MCF 10A (cell line): ENCODE data around the gene RPS21. TPM values are rescaled to one million over a fixed set of nuclear protein-coding genes. Genes with fewer than 3 reads are reported as not detected.

Source experiments
- Bru-seq: library from RNA; stranded (reverse); fragments of 400-500 nt; gene quantifications from one replicate; lab custom pipeline; 2021; lab: Mats Ljungman, UMichigan
- BruChase-seq, 2 experiments: library from RNA; stranded (reverse); fragments of 400-500 nt; gene quantifications; one replicate each; lab custom pipeline; 2021; lab: Mats Ljungman, UMichigan
- BruUV-seq: library from RNA; stranded (reverse); fragments of 400-500 nt; replicated peaks from 2 replicates; lab custom pipeline; 2021; lab: Mats Ljungman, UMichigan
- CTCF ChIA-PET: fragments of 300-600 bp; sonication (Branson Sonifier 250); formaldehyde crosslinking; extraction: SDS; loops from one replicate; lab custom pipeline; 2021; ENCODE audit warnings: antibody characterized with exemption, inconsistent platforms; lab: Yijun Ruan, JAX
- POLR2A ChIA-PET: fragments of 300-600, 350-650 bp; sonication (Branson Sonifier 250); formaldehyde crosslinking; extraction: SDS; loops from one replicate; lab custom pipeline; 2020; ENCODE audit warnings: antibody characterized with exemption, inconsistent platforms; lab: Yijun Ruan, JAX
- DNase-seq: peaks from one replicate; pipeline ENCODE4 v3.0.0-alpha.2; 2018; ENCODE audit not compliant: unreplicated experiment
- H3K27ac Mint-ChIP-seq: one replicate; pipeline ENCODE4 v1.8.0; 2022; ENCODE audit warnings: mild to moderate bottlenecking, low read depth, mixed read lengths; ENCODE audit not compliant: unreplicated experiment
- H3K27me3 Mint-ChIP-seq: one replicate; pipeline ENCODE4 v1.8.0; 2022; ENCODE audit warnings: mixed read lengths; ENCODE audit not compliant: insufficient read depth, unreplicated experiment
- H3K36me3 Mint-ChIP-seq: one replicate; pipeline ENCODE4 v1.8.0; 2022; ENCODE audit warnings: mild to moderate bottlenecking, moderate library complexity, mixed read lengths; ENCODE audit not compliant: insufficient read depth, unreplicated experiment
- H3K4me1 Mint-ChIP-seq: one replicate; pipeline ENCODE4 v1.8.0; 2022; ENCODE audit warnings: mixed read lengths; ENCODE audit not compliant: insufficient read depth, unreplicated experiment
- H3K4me3 Mint-ChIP-seq: one replicate; pipeline ENCODE4 v1.8.0; 2022; ENCODE audit warnings: mild to moderate bottlenecking, moderate library complexity, mixed read lengths; ENCODE audit not compliant: unreplicated experiment
- H3K9me3 Mint-ChIP-seq: one replicate; pipeline ENCODE4 v1.8.0; 2022; ENCODE audit warnings: mixed read lengths; ENCODE audit not compliant: unreplicated experiment
- intact Hi-C: fragments of 100-400 bp; cut with micrococcal nuclease; formaldehyde crosslinking; loops from 2 replicates; pipeline ENCODE4 v1.14.1; 2022
- long read RNA-seq: library from polyadenylated mRNA; stranded (forward); transcript quantifications from one replicate; pipeline ENCODE4 v2.0.0, GENCODE V29; 2022
- total RNA-seq: library from RNA; stranded (reverse); gene quantifications from 2 replicates; pipeline ENCODE4 v1.2.3, GENCODE V29; 2022
- TF ChIP-seq, protein P1 (sequence below): fragments of 200-600 bp; IDR thresholded peaks from one replicate; pipeline ENCODE4 v1.8.0; 2022; ENCODE audit warnings: antibody characterized with exemption, mild to moderate bottlenecking; ENCODE audit not compliant: unreplicated experiment

The RPS21 gene
- total RNA-seq (1,978 and 2,055 TPM in 2 replicates), Bru-seq, nascent RNA (percentile 99 among the genes with signal in this experiment), BruChase-seq, experiment 1, labeled RNA remaining after a 6-hour chase (percentile 97 among the genes with signal in this experiment), BruChase-seq, experiment 2, labeled RNA remaining after a 2-hour chase (percentile 97 among the genes with signal in this experiment)
- long read RNA-seq, transcript RPS21-201 (6 exons, 344 nt): major isoform, 409 of 479 reads
- long read RNA-seq, transcript RPS21-205 (5 exons, 429 nt): minor isoform, 7 of 479 reads
- long read RNA-seq, partial matches to known transcripts: 47 of 479 reads
- long read RNA-seq, other reads (novel, unspliced or antisense): 15 of 479 reads

DNA sequence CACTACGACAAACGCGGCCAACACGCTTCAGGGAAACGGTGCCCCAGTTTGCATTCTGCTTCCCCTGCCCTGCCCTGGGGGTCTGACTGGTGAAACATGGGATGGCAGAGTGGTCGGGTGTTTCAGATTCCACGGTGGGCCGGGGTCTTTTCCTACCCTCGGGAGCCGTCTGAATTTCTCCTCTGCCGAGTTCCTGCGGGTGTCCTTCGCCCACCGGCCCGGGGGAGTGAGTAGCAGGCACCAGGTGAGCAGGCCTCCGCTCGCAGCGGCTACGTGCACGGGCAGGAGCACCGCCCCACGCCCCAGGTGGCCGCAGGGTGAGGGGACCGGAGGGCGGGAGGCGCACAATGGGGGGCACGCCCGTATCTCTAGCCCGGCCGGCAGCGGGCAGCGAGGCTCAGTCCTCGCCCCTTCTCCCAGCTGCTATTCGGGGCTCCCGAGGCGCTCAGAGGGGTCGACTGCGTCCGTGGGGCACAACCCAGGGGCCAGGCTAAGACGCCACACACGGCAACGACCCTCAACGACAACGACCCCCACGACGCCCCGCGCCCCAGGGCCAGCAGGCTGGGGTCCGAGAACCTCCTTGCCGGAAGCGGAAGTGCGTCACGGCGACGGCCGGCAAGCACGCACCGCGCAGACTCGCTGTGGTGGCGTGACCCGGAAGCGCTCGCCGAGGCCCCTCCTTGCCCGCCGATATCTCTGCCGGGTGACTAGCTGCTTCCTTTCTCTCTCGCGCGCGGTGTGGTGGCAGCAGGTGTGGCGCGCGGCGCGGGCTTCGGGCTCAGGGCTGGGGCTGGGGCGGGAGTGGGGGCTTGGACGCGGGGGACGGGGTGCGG is at the start of gene RPS21:
Gene RPS21 (plus strand): TSS at position 721 of the 836 bp plus-strand sequence. CDS start 236 bp downstream, outside the sequence.
- H3K36me3 Mint-ChIP-seq: peaks cover 80% of the 10 kb centered on the region
- POLR2A ChIA-PET: interaction anchor here (0.6 to 7.7 kb wide), 38 partner anchors 9 to 551 kb away, joined by 3 to 182 read pairs (median 4); partner anchors contain the start of genes ADRM1, LAMA5, OSBPL2 and SLCO4A1

DNA sequence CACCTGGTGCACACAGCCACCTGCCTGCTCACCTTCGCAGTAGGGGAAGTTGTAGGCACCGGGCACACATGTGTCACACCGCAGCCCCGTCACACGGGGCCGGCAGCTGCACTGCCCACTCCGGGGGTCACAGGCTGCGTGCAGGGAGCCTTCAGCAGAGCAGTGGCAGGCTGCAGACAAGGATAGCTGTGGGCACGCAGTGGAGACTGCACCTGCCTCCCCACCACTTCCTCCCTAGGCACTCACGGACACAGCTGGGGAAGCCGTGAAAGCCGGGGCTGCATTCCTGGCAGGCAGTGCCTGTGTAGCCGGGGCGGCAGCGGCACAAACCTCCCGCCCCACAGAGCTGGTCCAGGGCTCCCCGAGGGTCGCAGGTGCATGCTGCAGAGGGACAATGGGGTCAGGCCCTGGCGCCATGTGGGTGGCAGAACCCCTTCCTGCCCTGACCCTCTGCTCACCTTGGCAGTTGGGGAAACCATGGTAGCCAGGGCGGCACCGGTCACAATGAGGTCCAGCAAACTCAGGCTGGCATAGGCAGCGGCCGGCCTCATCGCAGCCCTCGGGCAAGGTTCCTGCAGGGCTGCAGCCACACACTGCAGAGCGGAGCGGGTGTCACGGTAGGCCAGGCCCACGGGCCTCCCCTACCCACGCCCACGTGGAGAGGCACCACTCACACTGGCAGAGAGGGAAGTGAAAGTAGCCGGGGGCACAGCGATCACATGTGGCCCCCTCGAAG is 49.2 kb upstream of the RPS21 start:
- TSS peak; percentile 27 for BruUV-seq
- Mint-ChIP-seq H3K4me3 (no peak overlapping the region), H3K27me3 (no peaks in the 10 kb centered on the region), H3K9me3 (no peaks in the 10 kb centered on the region), H3K36me3 (peaks cover 82% of the 10 kb centered on the region), H3K27ac (no peak overlapping the region), H3K4me1 (no peaks in the 10 kb centered on the region)
- POLR2A ChIA-PET: no interaction called here
- CTCF ChIA-PET: interaction anchor here (0.6 to 1.4 kb wide), 3 partner anchors 13 to 45 kb away, joined by 3 to 4 read pairs (median 3); no protein-coding TSS in a partner anchor
- DNase-seq: no peak
- TF ChIP-seq, protein P1, sequence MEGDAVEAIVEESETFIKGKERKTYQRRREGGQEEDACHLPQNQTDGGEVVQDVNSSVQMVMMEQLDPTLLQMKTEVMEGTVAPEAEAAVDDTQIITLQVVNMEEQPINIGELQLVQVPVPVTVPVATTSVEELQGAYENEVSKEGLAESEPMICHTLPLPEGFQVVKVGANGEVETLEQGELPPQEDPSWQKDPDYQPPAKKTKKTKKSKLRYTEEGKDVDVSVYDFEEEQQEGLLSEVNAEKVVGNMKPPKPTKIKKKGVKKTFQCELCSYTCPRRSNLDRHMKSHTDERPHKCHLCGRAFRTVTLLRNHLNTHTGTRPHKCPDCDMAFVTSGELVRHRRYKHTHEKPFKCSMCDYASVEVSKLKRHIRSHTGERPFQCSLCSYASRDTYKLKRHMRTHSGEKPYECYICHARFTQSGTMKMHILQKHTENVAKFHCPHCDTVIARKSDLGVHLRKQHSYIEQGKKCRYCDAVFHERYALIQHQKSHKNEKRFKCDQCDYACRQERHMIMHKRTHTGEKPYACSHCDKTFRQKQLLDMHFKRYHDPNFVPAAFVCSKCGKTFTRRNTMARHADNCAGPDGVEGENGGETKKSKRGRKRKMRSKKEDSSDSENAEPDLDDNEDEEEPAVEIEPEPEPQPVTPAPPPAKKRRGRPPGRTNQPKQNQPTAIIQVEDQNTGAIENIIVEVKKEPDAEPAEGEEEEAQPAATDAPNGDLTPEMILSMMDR: no peak
- intact Hi-C loops: no loop called here

More for the DNA sequence above, at the start of gene RPS21:
- TF ChIP-seq, protein P1: no peak
- Mint-ChIP-seq H3K4me3 (peak within 1 kb of the TSS; percentile 92), H3K27ac (peak within 1 kb of the TSS; percentile 96), H3K4me1 (peaks cover 13% of the 10 kb centered on the region), H3K9me3 (peaks cover 8% of the 10 kb centered on the region), H3K27me3 (no peaks in the 10 kb centered on the region)
- CTCF ChIA-PET: interaction anchor here (0.7 to 3.2 kb wide), 9 partner anchors 11 to 230 kb away, joined by 3 to 21 read pairs (median 5); partner anchors contain the start of gene LAMA5
- BruUV-seq: TSS peak; percentile 71
- intact Hi-C loops: loop anchor here (5.0 kb wide), 1 partner anchor 149 kb away; the partner anchor contains the start of gene OSBPL2
- DNase-seq: peak; percentile 89

GRCh38 chr20:62338294-62338620 is 48.6 kb upstream of the RPS21 start:
- POLR2A ChIA-PET: interaction anchor here (1.3 to 4.2 kb wide), 3 partner anchors 9 to 40 kb away, joined by 4 to 23 read pairs (median 16); no protein-coding TSS in a partner anchor
- DNase-seq: no peak
- CTCF ChIA-PET: interaction anchor here (0.6 to 1.4 kb wide), 4 partner anchors 12 to 47 kb away, joined by 3 to 4 read pairs (median 3); no protein-coding TSS in a partner anchor
- intact Hi-C loops: no loop called here
- H3K9me3 Mint-ChIP-seq: no peaks in the 10 kb centered on the region
- no TSS peak for BruUV-seq
- no peaks in the 10 kb centered on the region for H3K27me3 Mint-ChIP-seq
- TF ChIP-seq, protein P1: no peak
- no peaks in the 10 kb centered on the region for H3K4me1 Mint-ChIP-seq
- peaks cover 87% of the 10 kb centered on the region for H3K36me3 Mint-ChIP-seq
- H3K27ac Mint-ChIP-seq: no peak overlapping the region
- H3K4me3 Mint-ChIP-seq: no peak overlapping the region
